Ishikawa (cell line): ENCODE results near the gene ADCY1.

ENCODE experiments used
- CEBPB ChIP-seq: IDR thresholded peaks from 2 replicates; pipeline ENCODE4 v1.6.1; 2012
- CREB1 ChIP-seq: IDR thresholded peaks from 2 replicates; pipeline ENCODE4 v1.6.1; 2012; ENCODE audit warnings: low read depth
- EP300 ChIP-seq: IDR thresholded peaks from 2 replicates; pipeline ENCODE4 v1.6.1; 2012; ENCODE audit warnings: borderline replicate concordance
- MAX ChIP-seq: IDR thresholded peaks from 2 replicates; pipeline ENCODE4 v1.6.1; 2012
- NFIC ChIP-seq: IDR thresholded peaks from 2 replicates; pipeline ENCODE4 v1.6.1; 2012
- RAD21 ChIP-seq: IDR thresholded peaks from 2 replicates; pipeline ENCODE4 v1.6.1; 2012; ENCODE audit warnings: low read depth
- REST ChIP-seq: IDR thresholded peaks from 2 replicates; pipeline ENCODE4 v1.6.1; 2012; ENCODE audit warnings: low read depth, mild to moderate bottlenecking
- TAF1 ChIP-seq: IDR thresholded peaks from 2 replicates; pipeline ENCODE4 v1.6.1; 2012; ENCODE audit warnings: low read depth, mild to moderate bottlenecking
- TCF12 ChIP-seq: IDR thresholded peaks from 2 replicates; pipeline ENCODE4 v1.6.1; 2012; ENCODE audit warnings: low read depth
- TEAD4 ChIP-seq: IDR thresholded peaks from 2 replicates; pipeline ENCODE4 v1.6.1; 2012
- YY1 ChIP-seq: IDR thresholded peaks from 2 replicates; pipeline ENCODE4 v1.6.1; 2012; ENCODE audit warnings: low read depth
- ZBTB7A ChIP-seq: IDR thresholded peaks from 2 replicates; pipeline ENCODE4 v1.6.1; 2012; ENCODE audit warnings: low read depth

GRCh38 chr7:45652630-45653029, 78.5 kb downstream of the ADCY1 start:
- no peak for TF ChIP-seq TEAD4
- no peak for TF ChIP-seq NFIC
- TF ChIP-seq CEBPB: no peak
- TF ChIP-seq EP300: no peak
- no peak for TF ChIP-seq CREB1
- no peak for TF ChIP-seq MAX
- TF ChIP-seq ZBTB7A: no peak
- TF ChIP-seq YY1: no peak
- no peak for TF ChIP-seq REST
- no peak for TF ChIP-seq TAF1
- TF ChIP-seq RAD21: no peak
- no peak for TF ChIP-seq TCF12
